PC-3 (cell line): ENCODE results near the gene MITF.

ENCODE experiments used
- EZH2 ChIP-seq: fragments of 300-600 bp; sonication (generic); IDR thresholded peaks from one replicate; pipeline ENCODE4 v1.6.1; 2017; ENCODE audit warnings: antibody characterized with exemption, mild to moderate bottlenecking, low read length; ENCODE audit not compliant: unreplicated experiment
- TF ChIP-seq, protein P1 (sequence below): fragments of 300-600 bp; sonication (generic); conservative IDR thresholded peaks from 2 replicates; pipeline ENCODE4 v1.5.1; 2017; ENCODE audit warnings: antibody characterized with exemption, low read depth, mild to moderate bottlenecking, low read length

DNA sequence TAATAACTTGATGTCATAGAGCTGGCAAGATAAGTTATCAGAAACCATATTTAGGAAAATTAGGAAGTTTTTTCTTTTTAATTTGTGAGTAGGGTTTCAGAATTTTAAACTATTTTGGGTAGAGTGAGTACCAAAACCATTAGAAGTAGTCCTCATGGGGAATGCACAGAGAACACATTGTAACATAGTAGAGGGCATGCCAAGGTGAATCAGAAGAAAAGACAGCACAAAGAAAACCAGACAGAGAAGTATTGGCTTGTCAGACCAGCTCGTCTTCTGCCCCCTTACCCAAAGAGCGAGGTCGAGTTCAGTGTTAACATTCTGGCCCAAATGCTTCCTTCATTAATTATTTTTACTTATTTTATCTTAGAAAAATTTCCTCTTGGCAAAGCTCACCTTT, 139.0 kb downstream of the MITF start:
- TF ChIP-seq, protein P1, sequence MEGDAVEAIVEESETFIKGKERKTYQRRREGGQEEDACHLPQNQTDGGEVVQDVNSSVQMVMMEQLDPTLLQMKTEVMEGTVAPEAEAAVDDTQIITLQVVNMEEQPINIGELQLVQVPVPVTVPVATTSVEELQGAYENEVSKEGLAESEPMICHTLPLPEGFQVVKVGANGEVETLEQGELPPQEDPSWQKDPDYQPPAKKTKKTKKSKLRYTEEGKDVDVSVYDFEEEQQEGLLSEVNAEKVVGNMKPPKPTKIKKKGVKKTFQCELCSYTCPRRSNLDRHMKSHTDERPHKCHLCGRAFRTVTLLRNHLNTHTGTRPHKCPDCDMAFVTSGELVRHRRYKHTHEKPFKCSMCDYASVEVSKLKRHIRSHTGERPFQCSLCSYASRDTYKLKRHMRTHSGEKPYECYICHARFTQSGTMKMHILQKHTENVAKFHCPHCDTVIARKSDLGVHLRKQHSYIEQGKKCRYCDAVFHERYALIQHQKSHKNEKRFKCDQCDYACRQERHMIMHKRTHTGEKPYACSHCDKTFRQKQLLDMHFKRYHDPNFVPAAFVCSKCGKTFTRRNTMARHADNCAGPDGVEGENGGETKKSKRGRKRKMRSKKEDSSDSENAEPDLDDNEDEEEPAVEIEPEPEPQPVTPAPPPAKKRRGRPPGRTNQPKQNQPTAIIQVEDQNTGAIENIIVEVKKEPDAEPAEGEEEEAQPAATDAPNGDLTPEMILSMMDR = no peak
- no peak for TF ChIP-seq EZH2
